Cardiac septum (tissue), 1 donor: ENCODE measurements around the gene BCAT1. TPM values are rescaled to one million over a fixed set of nuclear protein-coding genes. Genes with fewer than 3 reads are reported as not detected.
"Not testable (repeated sequence)": the region's sequence is repeated elsewhere in the genome, so short reads cannot be mapped to it uniquely, and the experiment has no call there.

ENCODE experiments used
- DNase-seq: peaks from one replicate; pipeline ENCODE4 v3.0.0-alpha.2; 2020; ENCODE audit warnings: low spot score
- intact Hi-C: fragments of 100-400 bp; cut with DNase I; formaldehyde crosslinking; loops from one replicate; pipeline ENCODE4 v1.14.0; 2022
- total RNA-seq: library from RNA; stranded (reverse); fragmentation: NEBNext Ultra II Directional; extraction: Animal tissue kit (Norgen Biotek cat#: 25700); gene quantifications from one replicate; pipeline ENCODE4 v1.2.1, GENCODE V29; 2021
- donor health status: DM: no; HTN: no; CAD: no.

BCAT1 gene
- total RNA-seq, 1 donor from 2014 or later, result 3.5 TPM

DNA sequence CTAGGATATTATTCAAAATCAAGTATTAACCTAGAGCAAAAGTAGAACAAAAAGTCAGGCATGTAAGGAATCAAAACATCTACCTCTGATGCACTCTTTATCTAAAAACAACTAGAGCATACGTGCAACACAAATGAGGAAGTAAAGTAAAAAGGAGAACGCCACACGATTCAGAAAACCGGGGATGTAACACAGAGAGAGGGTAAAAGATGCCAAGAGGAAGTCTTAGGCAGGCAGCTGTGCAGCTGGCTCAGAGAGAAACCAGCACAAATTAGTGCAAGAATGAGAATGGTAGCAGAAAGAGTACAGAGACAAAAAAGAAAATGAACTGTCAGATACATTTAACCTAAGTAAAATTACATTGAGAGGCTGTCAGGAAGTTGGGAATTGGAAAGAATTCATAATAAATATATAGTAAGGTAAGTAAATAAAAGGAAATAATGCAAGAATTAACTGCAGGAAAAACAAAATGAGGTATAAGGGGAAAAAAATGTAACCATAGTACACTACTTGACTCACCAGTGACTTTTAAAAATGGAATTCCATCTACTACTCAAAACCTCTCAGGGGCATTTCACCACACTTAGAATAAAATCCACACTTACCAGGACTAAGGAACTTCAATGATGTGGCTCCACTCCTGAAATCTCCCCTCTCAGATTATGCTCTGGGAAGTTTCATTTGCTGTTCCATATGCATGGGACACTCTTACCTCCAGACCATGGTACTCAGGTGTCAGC is 17.1 kb downstream of the BCAT1 start:
- no peak for DNase-seq
- intact Hi-C loops, result no loop called here

DNA sequence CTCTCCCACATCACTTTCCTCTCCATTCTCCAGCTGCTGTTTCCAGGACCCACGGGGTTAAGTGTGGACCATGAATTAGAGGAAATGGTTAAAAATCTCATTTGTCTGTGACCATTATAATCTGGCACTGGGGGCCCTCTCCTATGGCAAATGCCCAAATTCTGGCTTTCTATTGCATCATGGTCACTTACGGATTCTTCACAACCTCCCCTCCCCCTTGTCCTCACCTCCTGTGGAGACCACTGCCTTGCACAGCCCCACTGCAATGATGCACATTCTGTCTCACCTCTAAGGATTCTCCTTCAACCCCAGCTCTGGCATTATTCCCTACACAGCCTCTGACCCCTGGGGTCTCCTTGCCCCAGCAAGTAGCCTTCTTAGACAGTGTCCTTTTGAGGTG is 18.9 kb downstream of the BCAT1 start:
- DNase-seq, result no peak
- intact Hi-C loops, result no loop called here

DNA sequence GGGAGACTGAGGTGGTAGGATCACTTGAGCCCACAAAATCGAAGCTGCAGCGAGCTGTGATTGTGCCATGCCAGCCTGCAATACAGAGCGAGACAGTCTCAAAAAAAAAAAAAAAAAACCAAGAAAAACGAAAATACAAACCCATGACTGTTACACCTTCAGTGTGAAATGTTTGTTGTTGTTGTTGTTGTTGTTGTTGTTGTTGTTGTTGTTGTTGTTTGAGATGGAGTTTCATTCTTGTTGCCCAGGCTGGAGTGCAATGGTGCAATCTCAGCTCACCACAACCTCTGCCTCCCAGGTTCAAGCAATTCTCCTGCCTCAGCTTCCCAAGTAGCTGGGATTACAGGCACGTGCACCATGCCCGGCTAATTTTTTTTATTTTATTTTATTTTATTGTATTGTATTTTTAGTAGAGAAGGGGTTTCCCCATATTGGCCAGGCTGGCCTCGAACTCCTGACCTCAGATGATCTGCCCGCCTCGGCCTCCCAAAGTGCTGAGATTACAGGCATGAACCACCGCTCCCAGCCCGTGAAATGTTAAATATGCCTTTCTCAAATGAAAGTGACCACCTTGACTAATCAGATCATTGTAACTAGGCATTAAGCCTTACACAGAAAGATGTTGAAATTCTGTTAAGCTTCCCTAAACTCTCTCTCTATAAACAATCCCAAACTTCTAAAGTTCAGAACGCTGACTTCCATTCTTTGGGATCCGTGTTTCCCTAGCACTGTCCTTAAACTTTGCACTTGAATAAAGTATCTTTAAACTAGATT is 20.2 kb downstream of the BCAT1 start:
- intact Hi-C loops, DNase-seq: not testable (repeated sequence)

- intact Hi-C loops, result no loop called here
- no peak for DNase-seq
Observed at GRCh38 chr12:24928131-24928530, 20.8 kb downstream of the BCAT1 start.

GRCh38 chr12:24926080-24926479 is 22.8 kb downstream of the BCAT1 start:
- DNase-seq, intact Hi-C loops: not testable (repeated sequence)

DNA sequence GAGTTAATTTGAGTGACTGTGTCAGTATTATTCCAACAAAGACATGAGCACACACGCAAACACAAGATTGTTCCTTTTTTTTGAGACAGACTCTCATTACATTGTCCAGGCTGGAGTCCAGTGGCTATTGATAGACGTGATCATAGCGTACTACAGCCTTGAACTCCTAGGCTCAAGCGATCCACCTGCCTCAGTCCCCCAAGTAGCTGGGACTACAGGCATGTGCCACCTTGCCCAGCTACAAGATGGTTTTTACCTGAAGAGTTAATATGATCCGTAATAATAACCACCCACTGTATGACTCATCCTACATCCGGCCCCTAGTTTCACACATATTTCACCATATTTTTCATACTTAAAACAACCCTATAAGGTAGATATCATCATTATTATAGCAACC is 26.8 kb downstream of the BCAT1 start:
- intact Hi-C loops, result no loop called here
- DNase-seq, result no peak

DNA sequence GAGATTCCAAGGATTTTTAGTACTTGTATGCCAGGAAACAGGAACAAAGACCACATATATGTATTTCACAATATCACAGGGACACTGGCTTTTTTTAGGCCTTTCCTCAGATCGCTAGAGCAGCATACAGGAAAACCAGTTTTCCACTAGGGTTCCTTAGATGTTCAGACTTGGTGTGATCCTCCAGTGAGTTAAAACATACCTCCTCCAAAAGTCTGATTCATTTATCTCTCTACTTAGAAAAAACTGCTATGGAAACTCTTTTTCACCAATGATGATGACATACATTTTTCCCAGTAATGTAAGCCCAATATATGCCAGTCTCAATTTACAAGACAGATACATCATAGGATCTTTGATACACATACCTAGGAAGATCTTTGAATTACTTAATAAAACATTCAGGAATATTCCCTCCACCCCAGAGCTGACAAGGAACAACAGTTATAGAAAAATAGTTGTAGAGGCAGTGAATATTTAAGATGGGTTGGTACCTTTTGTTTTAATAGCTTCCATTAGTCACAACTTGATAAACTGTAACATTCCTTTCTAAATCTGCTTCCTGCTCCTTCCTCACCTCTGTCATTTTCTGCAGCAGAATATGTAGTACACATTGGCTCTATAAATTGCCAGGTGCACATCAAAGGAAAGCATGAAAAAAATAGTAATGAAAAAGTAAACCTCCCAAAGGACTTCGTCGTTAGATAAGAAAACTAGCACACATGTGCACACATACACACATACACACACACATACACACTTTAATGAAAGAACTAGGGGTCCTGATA is 27.5 kb downstream of the BCAT1 start:
- DNase-seq, result no peak
- intact Hi-C loops, result no loop called here

GRCh38 chr12:24920141-24920540 is 28.8 kb downstream of the BCAT1 start:
- intact Hi-C loops, result no loop called here
- no peak for DNase-seq

- no peak for DNase-seq
- intact Hi-C loops, result no loop called here
Observed at GRCh38 chr12:24919346-24920001, 29.4 kb downstream of the BCAT1 start.

DNA sequence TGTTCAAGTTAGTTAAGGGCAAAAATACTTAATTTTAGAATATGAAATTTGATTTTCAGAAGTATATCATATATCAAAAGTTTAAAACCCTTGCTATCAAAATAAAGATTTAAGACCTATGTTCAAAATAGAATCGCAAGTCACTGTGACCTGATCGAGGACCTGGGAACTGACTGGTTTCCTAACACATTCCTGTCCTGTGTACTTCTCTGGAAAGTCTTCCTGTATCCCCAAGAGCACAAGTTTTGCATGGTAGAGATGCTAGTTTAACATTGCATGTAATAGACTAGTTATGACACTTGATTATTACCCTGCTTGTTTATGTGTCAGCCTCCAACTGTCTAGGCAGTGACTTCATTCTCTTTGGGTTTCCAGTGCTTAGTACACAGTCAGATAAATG is 30.3 kb downstream of the BCAT1 start:
- intact Hi-C loops, result no loop called here

GRCh38 chr12:24915501-24915900 is 33.4 kb downstream of the BCAT1 start:
- no peak for DNase-seq
- intact Hi-C loops, result no loop called here

More for the DNA sequence above, 30.3 kb downstream of the BCAT1 start:
- no peak for DNase-seq

DNA sequence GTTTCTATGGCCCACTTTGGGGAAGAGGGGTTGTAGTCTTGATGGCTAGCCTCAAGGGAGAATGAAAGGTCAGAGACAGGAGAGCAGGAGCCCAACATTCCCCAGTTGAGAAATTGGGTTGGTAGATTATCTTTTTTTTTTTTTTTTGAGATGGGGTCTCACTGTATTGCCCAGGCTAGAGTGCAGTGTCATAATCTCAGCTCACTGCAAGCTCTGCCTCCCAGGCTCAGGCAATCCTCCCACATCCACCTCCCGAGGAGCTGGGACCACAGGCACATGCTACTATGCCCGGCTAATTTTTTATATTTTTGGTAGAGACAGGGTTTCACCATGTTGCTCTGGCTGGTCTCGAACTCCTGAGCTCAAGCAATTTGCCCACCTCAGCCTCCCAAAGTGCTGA is 34.9 kb downstream of the BCAT1 start:
- intact Hi-C loops, result no loop called here
- no peak for DNase-seq

DNA sequence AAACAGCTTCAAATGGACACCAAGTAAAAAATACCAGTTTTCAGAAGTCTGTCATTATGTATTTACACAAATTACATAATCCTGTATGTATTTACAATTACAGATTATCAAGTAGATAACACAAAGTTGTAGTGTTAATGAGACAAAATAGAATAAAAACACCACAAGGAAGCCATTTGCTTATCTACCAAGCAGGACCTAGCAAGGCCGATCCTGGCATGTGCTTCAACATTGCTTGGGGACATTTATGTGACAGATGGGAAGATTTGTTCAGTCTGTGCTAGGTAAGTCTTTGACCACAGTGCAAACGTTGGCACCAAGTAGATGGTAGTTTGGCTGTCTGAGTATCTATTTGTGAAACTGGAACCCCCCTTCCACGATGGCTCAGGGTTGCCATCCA is 35.8 kb downstream of the BCAT1 start:
- no peak for DNase-seq
- intact Hi-C loops, result no loop called here

GRCh38 chr12:24911271-24911791 is 37.6 kb downstream of the BCAT1 start:
- no peak for DNase-seq
- intact Hi-C loops, result no loop called here

DNA sequence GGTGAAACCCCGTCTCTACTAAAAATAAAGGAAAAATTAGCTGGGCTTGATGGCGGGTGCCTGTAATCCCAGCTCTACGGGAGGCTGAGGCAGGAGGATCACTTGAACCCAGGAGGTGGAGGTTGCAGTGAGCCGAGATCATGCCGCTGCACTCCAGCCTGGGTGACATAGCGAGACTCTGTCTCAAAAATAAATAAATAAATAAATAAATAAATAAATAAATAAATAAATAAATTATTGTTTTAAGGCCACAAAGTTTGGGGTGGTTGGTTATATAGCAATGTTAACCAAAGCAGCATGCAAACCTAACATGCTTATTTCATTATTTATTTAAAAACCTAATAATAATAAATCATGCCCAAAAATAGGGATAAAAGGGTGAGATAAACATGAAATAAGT is 38.7 kb downstream of the BCAT1 start:
- DNase-seq, intact Hi-C loops: not testable (repeated sequence)

- intact Hi-C loops, result no loop called here
- DNase-seq, result no peak
Observed at GRCh38 chr12:24909667-24910066, 39.2 kb downstream of the BCAT1 start.

GRCh38 chr12:24907464-24907863 is 41.4 kb downstream of the BCAT1 start:
- DNase-seq, result no peak
- intact Hi-C loops, result no loop called here

DNA sequence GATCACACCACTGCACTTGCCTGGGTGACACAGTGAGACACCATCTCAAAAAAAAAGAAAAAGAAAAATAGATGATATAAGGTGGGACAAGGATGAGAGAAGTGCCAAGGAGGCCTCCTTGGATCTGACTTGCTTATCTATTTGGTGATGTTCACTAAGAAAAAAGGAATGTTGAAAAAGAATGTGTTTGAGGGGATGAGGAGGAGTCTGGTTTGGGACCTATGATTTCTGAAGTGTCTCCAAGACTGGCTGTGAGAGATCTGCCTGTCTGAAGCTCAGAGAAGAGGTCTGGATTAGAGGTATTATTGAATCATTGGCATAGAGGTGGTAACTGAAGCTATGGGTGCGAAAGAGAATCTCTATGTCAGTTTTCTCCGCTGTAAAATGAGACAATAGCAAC is 42.8 kb downstream of the BCAT1 start:
- intact Hi-C loops, result no loop called here
- DNase-seq, result no peak

- intact Hi-C loops, result no loop called here
- DNase-seq, result no peak
Observed at GRCh38 chr12:24905431-24905830, 43.5 kb downstream of the BCAT1 start.

DNA sequence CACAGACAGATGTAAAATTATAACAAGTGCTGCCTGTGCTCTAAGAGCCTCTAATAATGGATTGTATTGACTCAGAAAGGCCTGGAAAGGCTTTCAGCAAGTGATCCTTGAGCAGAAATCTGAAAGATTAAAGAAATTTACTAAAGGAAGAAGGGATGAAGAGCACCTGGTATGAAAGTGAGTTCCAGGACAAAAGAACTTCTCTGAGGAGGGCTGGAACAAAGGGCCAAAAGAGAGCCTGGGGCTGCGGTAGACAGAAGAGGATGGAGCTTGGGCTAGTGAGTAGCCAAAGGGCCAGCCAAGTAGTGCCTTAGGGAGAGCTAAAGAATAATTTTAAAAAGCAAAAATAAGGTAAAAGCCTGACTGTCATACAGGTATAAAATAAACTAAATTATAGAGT is 44.0 kb downstream of the BCAT1 start:
- intact Hi-C loops, result no loop called here

More for the DNA sequence above, 44.0 kb downstream of the BCAT1 start:
- DNase-seq, result no peak
